Inflammatory macrophage (primary cell): ENCODE measurements around the gene PDE7B.
A peak's percentile ranks its signal among the peaks of the same experiment; 100 is the strongest.

Source experiments
- DNase-seq, 2 donors: peaks; one replicate each; pipeline ENCODE4 v3.0.0-alpha.2; 2020 to 2022

Gene PDE7B

DNA sequence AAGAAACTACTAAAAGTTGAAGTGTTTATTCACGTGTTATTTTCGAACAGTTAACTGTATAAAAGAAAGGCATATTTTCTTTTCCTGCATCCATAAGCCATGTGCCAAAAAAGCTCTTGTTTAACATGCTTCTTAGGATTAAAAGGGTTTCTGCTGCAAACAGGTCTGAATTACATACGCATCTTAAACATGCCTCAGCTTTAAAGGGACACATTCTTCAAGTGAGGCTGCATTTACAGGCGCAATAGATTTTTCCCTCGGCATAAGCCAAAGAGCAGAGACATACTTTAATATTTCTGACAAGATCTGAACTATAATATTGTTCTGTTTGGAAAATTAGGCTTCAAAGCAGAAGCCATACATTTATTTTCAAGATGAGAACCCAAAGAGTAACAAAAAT, 39.4 kb downstream of the PDE7B start:
- DNase-seq, result no peak

GRCh38 chr6:135891710-135892109, 40.2 kb downstream of the PDE7B start:
- DNase-seq, result no peak

DNA sequence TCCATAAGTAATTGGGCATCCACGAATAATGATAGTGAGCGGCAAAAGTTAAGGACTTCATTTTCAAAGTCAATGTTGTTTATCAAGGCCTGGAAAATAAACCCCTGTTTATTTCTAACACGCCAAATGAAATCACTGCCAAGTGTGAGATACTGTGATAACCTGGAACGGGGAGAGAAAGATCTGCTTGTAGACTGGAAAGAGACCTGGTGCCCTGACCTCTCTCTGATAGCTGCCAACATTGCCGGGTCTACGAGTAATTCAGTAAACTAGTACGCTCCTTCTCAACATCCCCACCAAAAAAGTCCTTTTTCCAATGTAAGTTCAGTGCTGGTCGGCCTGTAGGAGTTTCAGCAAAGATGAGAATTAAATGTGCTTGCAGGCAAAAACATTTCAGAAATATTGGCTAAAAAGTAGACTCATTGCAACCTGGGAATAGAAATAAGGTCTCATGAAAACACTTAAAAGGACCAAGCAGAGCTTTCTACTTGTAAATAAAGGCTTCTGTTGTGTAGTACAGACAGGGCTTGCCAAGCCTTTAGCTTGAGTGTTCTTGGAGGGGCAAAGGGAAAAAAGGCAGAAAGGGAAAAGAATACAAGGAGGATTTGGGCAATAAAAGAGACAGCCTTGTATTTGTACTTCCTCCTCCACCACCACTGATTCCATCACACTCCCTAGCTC, 43.9 kb downstream of the PDE7B start:
- no peak for DNase-seq

GRCh38 chr6:135897087-135897486, 45.6 kb downstream of the PDE7B start:
- no peak for DNase-seq

- peak; percentile 16 to 21 for DNase-seq
Observed at GRCh38 chr6:135901774-135902524, 50.4 kb downstream of the PDE7B start.

DNA sequence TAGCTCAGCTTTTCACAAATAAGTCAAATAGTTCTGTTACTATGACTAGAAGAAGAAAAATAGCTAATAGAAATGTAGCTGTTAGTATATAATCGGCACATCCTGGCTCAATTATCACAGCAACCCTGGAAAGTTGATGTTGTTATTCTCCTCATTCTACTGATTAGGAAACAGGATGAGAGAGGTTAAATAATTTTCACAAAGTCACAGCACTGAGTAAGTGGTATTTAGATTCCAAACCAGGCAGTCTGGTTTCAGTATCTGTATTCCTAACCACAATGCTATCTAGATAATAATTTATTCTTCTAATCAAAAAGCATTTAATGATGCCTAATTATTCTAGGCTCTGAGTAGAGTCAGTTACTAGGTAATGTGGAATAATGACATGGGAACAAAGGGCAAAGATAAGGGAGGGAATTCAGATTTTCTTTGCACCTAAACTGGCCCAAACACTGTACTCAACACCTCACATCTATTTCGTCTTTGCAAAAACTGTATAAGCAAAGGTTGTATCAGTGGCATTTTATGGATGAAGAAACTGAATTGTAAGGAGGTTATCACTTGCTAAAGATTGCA, 51.3 kb downstream of the PDE7B start:
- no peak for DNase-seq

DNA sequence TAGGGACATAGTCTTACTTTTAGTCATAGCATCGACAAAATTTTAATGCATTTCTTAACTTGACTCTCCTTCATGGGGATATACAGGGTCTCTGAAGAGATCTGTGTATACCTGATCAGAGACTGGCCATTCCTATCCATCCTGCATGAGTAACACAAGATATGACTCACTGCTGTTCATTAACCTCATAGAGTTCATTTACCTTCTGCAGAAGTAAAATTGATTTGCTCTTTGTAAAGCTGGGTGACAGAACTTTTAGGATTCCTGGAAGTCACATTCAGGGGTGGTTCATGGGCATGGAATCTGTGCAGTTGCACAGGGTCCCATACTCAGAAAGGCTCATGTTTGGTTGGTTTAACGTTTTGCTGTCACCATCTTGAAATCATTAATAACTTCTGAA, 53.2 kb downstream of the PDE7B start:
- DNase-seq, result no peak

DNA sequence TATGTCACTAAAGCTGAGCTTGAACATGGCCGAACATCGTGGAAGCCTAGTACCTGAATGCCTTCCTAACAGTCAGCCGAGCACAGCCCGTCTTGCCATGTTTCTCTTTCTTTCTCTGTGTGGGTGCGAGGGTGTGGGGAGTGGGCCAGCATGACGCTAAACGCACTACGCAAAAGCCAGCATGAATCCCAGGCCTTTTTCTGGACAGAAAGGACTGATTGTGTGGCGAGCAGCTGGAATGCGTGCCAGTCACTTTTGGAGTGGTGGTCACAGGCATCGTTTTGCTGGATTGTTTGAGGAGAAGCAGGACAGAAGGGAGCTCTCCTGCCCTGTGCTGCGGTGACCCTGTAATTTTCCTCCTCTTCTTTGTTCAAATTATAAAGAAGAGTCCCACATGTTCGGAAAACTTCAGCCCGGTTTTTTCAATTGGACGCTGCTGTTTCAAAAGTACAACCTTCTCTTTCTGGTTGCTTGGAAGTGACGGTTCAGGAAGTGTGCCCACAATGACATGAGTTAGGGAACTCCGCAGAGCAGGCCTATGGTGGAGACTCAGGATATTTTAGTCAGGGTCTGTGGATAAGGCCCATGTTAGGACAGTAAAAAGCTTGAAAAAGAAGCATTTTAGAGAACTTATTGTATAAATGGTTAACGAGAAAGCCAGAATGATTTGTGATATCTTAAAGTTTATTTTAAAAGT, 54.3 kb downstream of the PDE7B start:
- no peak for DNase-seq

DNA sequence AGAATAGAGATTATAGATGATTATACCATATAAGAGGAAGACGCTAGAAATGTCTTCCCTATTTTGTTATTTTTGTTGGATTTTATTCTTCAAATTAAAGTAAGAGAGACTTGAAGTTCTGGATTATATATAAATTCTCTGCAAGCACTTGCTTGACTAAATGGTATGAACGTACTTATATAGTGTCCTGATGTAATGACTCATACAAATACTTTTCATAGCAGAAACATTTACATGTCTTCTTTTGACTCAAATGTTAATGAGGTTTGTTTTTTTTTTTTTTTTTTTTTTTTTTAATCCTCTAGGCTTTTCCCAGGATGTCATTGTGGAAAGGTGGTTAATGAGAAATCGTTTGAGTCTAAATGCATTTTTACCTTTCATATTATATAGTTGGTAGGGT, 55.0 kb downstream of the PDE7B start:
- DNase-seq, result no peak

- no peak for DNase-seq
Observed at GRCh38 chr6:135906972-135907465, 55.5 kb downstream of the PDE7B start.

- peak; percentile 44 to 55 for DNase-seq
Observed at GRCh38 chr6:135909737-135910387, 58.4 kb downstream of the PDE7B start.

GRCh38 chr6:135910790-135911618, 59.5 kb downstream of the PDE7B start:
- no peak for DNase-seq

DNA sequence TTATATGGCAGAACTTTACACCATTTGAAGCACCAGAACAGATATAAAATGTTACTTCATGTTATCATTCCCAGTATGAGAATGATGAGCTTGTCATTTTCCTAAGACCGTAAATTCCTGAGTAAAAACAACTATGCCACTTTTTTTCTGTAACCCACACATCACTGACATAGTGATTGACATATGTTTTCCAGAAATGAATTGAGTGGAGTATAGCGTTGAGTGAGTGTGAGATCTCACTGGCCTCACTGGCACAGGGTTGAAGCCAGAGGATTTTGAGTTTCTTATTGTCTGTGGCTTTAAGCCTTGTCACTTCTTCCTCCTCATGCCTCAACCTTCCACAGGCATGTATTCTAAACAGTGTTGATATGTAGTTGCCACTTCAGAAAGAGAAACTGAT, 62.3 kb downstream of the PDE7B start:
- no peak for DNase-seq

DNA sequence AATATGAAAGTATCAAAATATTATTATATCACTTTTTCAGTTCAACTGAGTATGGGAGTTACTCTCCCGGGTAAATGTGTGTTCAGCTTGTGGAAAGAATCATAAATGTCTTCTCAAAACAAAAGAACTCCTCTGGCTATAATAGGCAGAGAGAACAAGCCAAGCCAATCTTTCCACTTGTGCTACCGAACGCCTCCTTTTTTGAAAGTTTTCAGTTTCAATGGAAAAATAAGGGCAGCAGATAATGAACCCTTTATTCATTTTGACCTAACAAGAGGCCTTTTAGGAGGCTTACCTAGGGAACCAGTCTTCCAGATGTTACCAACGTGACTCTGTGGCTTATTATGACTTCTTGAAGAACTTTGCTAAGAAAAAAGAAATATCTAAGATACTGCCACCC, 67.5 kb downstream of the PDE7B start:
- no peak for DNase-seq

GRCh38 chr6:135920689-135921088, 69.2 kb downstream of the PDE7B start:
- DNase-seq, result no peak

GRCh38 chr6:135921188-135921587, 69.7 kb downstream of the PDE7B start:
- no peak for DNase-seq

GRCh38 chr6:135922174-135922573, 70.7 kb downstream of the PDE7B start:
- DNase-seq, result no peak

DNA sequence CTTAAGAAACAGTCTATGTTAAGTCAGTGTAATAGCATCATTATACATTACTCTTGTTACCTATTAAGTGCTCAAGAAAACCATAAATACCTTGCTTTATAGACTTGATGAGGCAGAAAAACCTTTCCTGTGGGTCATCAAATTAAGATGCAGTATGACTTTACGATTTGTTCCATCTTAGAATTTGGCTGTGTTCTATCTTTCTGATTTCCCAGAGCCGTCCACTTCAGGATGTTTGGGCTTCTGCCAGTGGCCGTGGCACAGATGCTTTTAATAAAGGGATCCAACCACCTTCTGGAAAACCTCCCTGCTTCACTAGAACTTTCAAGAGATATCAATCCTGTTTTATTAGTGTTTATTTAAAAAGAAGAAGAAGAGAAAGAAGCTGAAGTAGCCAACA, 71.2 kb downstream of the PDE7B start:
- no peak for DNase-seq

DNA sequence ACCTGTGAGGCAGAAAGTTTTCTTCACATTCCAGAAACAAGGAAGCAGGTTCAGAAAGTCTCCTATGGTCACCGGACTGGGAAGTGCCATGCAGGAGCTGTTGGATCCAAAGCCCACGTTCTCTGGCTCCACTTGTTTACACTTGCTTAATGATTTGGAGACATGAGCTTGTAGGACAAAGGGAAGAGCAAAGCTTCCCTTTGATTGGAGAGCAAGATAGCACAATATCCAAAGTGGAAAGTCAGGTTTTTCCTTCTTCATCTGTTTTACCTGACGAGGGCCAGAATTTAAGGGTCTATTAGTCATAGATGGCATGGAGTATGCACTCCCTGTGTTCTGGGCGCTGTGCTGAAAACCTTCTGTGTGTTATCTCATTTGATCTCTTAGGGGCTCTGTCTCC, 81.2 kb downstream of the PDE7B start:
- no peak for DNase-seq

DNA sequence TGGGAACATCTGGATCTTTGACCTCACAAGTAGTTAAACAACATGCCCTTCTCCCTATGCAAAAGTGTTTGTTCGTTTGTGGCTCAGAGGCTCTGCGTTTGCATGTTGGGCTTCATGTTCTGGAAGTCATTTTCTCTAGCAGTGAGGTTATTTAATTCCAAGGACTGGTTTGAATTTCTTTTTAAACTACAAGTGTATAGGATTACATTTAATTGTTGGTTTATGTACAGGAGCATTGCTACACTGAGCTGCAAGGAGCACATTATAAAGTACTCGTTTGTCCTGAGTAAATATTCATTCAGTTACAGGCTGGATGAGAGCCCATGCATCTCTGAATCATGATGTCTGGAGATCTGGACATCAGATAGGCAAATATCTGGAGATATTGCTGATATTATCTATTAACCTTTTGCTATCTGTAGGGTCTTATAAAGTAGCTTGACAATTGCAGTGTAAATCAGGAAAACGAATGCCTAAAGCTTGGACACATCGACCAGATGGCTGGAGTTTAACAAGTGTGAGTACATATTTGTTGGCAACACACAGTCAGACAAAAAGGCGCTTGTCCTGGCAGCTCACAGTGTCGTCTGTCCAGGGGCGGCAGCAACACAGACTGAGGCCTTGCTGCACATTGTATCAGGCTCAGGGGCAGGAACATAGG, 84.6 kb downstream of the PDE7B start:
- DNase-seq, result no peak

- DNase-seq, result no peak
Observed at GRCh38 chr6:135936606-135937005, 85.1 kb downstream of the PDE7B start.
